ENCODE data around the gene HMX3.

Gene HMX3

DNA sequence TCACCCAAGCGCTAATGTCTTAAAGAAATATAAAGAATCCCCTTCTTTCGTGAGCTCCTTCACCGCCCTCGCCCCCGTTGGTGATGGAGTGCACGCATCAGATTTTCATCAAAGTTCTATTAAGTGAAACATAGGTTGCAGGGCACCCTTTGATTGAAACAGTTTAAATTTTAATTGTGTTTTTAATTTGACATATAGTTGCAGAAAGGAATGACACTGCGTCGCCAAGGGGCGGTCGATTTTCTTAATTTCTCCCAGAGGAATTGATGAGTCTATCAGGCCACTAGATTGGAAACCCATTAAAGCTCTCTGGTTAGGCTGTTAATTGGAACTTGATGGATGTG, 8.0 kb downstream of the HMX3 start:
- H3K36me3 ChIP-seq (replicated peaks; ENCODE audit: insufficient read depth, low read length): no peaks in the 10 kb centered on the region
- no peak overlapping the region for H3K4me2 ChIP-seq (ENCODE audit: low read depth, low read length)
- H3K9ac ChIP-seq (ENCODE audit: low read length): no peak overlapping the region
- H3K4me1 ChIP-seq (ENCODE audit: low read length): no peaks in the 10 kb centered on the region
- no peaks in the 10 kb centered on the region for H3K9me3 ChIP-seq (replicated peaks; ENCODE audit: insufficient read depth, low read length)
- no peaks in the 10 kb centered on the region for H4K20me1 ChIP-seq (ENCODE audit: insufficient read depth, low read length)
- no peaks in the 10 kb centered on the region for H3K9me2 ChIP-seq (replicated peaks; ENCODE audit: insufficient read depth, low read length)
- peaks cover 55% of the 10 kb centered on the region for H3K27me3 ChIP-seq (replicated peaks; ENCODE audit: insufficient read depth, low read length)
- H3F3A ChIP-seq (ENCODE audit: insufficient read depth, low read length): no peaks in the 10 kb centered on the region
- TF ChIP-seq, protein P1, sequence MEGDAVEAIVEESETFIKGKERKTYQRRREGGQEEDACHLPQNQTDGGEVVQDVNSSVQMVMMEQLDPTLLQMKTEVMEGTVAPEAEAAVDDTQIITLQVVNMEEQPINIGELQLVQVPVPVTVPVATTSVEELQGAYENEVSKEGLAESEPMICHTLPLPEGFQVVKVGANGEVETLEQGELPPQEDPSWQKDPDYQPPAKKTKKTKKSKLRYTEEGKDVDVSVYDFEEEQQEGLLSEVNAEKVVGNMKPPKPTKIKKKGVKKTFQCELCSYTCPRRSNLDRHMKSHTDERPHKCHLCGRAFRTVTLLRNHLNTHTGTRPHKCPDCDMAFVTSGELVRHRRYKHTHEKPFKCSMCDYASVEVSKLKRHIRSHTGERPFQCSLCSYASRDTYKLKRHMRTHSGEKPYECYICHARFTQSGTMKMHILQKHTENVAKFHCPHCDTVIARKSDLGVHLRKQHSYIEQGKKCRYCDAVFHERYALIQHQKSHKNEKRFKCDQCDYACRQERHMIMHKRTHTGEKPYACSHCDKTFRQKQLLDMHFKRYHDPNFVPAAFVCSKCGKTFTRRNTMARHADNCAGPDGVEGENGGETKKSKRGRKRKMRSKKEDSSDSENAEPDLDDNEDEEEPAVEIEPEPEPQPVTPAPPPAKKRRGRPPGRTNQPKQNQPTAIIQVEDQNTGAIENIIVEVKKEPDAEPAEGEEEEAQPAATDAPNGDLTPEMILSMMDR (IDR thresholded peaks at IDR 0.05; ENCODE audit: low read length): no peak
- no peak overlapping the region for H3K27ac ChIP-seq (ENCODE audit: low read length)
- no peak for DNase-seq
- H2AFZ ChIP-seq (ENCODE audit: low read length): no peak overlapping the region
- no peaks in the 10 kb centered on the region for H3K79me2 ChIP-seq (ENCODE audit: low read length)
- H3K4me3 ChIP-seq (ENCODE audit: low read length): no peak overlapping the region

DNA sequence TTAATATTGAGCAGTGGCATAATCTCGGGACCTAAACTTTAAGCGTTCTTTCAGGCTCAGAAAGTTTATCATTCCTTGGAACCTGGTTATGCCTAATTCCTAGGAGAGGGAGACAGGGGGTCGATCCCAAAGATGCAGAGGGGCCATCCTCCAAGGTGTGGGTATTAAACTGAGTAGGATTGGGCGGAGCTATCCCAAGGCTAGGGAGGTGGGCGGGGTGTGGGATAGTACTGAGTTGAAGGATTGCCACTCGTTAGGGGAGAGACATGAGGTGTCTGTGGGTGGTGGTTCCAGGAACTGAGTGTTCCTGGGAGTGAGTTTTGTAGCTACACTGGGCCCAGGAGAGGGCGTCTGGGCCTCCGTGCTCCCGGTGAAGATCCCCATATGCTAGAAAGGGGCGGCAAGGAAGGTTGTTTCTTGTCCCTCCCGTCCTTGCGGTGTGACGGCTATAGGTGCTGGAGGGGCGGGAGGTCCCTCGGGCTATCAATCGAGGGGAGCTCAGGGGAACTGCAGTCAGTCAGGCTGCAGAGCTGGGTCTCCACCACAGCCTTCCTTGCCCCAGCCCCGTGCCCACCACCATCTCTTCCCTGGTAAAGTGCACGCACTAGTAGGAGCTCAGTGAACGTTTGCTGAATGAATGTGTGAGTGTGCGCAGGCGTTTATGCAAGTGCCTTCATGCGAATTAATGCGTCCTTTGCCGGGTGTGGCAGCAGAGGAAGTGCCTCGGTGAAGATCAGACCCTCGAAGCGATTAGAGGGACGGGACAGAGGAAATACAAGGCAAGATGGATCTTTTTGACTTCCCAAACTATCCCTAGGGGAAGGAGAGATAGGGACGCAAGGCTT, 9.1 kb downstream of the HMX3 start:
- no peak for DNase-seq
- Histone ChIP-seq H3K9me3 (replicated peaks; ENCODE audit: insufficient read depth, low read length) (no peaks in the 10 kb centered on the region), H3K4me2 (ENCODE audit: low read depth, low read length) (no peak overlapping the region), H3K27ac (ENCODE audit: low read length) (no peak overlapping the region), H3K27me3 (replicated peaks; ENCODE audit: insufficient read depth, low read length) (peaks cover 44% of the 10 kb centered on the region), H2AFZ (ENCODE audit: low read length) (no peak overlapping the region), H3K79me2 (ENCODE audit: low read length) (no peaks in the 10 kb centered on the region), H3K36me3 (replicated peaks; ENCODE audit: insufficient read depth, low read length) (no peaks in the 10 kb centered on the region), H3F3A (ENCODE audit: insufficient read depth, low read length) (no peaks in the 10 kb centered on the region), H3K9ac (ENCODE audit: low read length) (no peak overlapping the region), H3K9me2 (replicated peaks; ENCODE audit: insufficient read depth, low read length) (no peaks in the 10 kb centered on the region), H3K4me1 (ENCODE audit: low read length) (no peaks in the 10 kb centered on the region), H4K20me1 (ENCODE audit: insufficient read depth, low read length) (no peaks in the 10 kb centered on the region), H3K4me3 (ENCODE audit: low read length) (no peak overlapping the region)
- TF ChIP-seq, protein P1 (IDR thresholded peaks at IDR 0.05; ENCODE audit: low read length): no peak
- TF ChIP-seq EZH2phosphoT487 (IDR thresholded peaks at IDR 0.05; ENCODE audit: low read length) (no peak), EZH2 (optimal IDR thresholded peaks at IDR 0.05; ENCODE audit: low read depth, low read length) (no peak)

DNA sequence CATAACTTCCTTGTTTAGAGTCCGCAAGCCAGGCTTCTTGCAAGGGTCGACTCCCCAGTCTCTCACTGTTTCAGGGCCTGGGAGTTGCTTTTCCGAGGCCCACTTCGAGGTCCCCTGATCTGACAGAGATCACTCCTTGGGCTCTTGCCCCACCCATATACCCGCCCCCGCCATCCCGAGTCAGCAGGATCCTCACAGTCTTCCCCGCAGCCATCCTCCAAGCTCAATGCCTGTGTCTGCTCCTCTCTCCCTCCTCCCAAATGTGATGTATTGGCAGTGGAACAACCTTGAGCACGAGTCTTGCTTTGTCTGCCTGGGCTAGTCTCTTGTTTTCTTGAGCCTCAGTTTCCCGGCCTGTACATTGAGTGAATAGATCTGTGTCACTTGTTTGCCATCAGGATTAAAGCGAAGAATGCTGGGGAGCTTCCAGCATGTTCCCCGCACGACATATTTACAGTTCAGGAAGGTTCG, 9.8 kb downstream of the HMX3 start:
- H3K4me3 ChIP-seq (ENCODE audit: low read length): no peak overlapping the region
- no peaks in the 10 kb centered on the region for H3K36me3 ChIP-seq (replicated peaks; ENCODE audit: insufficient read depth, low read length)
- no peaks in the 10 kb centered on the region for H3K4me1 ChIP-seq (ENCODE audit: low read length)
- no peak overlapping the region for H3K27ac ChIP-seq (ENCODE audit: low read length)
- H3K79me2 ChIP-seq (ENCODE audit: low read length): no peaks in the 10 kb centered on the region
- no peaks in the 10 kb centered on the region for H3F3A ChIP-seq (ENCODE audit: insufficient read depth, low read length)
- H3K9me3 ChIP-seq (replicated peaks; ENCODE audit: insufficient read depth, low read length): no peaks in the 10 kb centered on the region
- no peak overlapping the region for H3K9ac ChIP-seq (ENCODE audit: low read length)
- no peak for DNase-seq
- H4K20me1 ChIP-seq (ENCODE audit: insufficient read depth, low read length): no peaks in the 10 kb centered on the region
- H2AFZ ChIP-seq (ENCODE audit: low read length): no peak overlapping the region
- H3K9me2 ChIP-seq (replicated peaks; ENCODE audit: insufficient read depth, low read length): no peaks in the 10 kb centered on the region
- peaks cover 38% of the 10 kb centered on the region for H3K27me3 ChIP-seq (replicated peaks; ENCODE audit: insufficient read depth, low read length)
- H3K4me2 ChIP-seq (ENCODE audit: low read depth, low read length): no peak overlapping the region
- TF ChIP-seq EZH2phosphoT487 (IDR thresholded peaks at IDR 0.05; ENCODE audit: low read length) (no peak), EZH2 (optimal IDR thresholded peaks at IDR 0.05; ENCODE audit: low read depth, low read length) (no peak)
- TF ChIP-seq, protein P1 (IDR thresholded peaks at IDR 0.05; ENCODE audit: low read length): no peak

Data from MM.1S (cell line).